Measurements from ENCODE around the gene PPP1CA.
A peak's percentile ranks its signal among the peaks of the same experiment; 100 is the strongest.
"Not testable (repeated sequence)": the region's sequence is repeated elsewhere in the genome, so short reads cannot be mapped to it uniquely, and the experiment has no call there.

The PPP1CA gene

GRCh38 chr11:67431346-67432249, 29.9 kb upstream of the PPP1CA start:
- peaks cover 67% of the 10 kb centered on the region for H3K36me3 ChIP-seq
- no peaks in the 10 kb centered on the region for H3K27me3 ChIP-seq
- TF ChIP-seq CTCF (IDR thresholded peaks at IDR 0.05) = no peak
- no peaks in the 10 kb centered on the region for H3K9me3 ChIP-seq
- no peak overlapping the region for H3K27ac ChIP-seq
- H3K4me1 ChIP-seq (ENCODE audit: control insufficient read depth in 1 of 2, insufficient read depth in 1 of 2, low read depth in 1 of 2, low read length in 1 of 2) = peaks cover 24 to 31% of the 10 kb centered on the region in 2 experiments
- no peak overlapping the region for H3K4me3 ChIP-seq (ENCODE audit: low read depth in 1 of 2, low read length in 1 of 2)

- H3K9me3 ChIP-seq = no peaks in the 10 kb centered on the region
- H3K27ac ChIP-seq = peak overlapping the region; percentile 81
- H3K4me3 ChIP-seq (ENCODE audit: low read depth in 1 of 2, low read length in 1 of 2) = peak overlapping the region in 1 of 2 experiments; percentile 74
- peaks cover 52% of the 10 kb centered on the region for H3K36me3 ChIP-seq
- H3K4me1 ChIP-seq (ENCODE audit: control insufficient read depth in 1 of 2, insufficient read depth in 1 of 2, low read depth in 1 of 2, low read length in 1 of 2) = peaks cover 18 to 25% of the 10 kb centered on the region in 2 experiments
- no peaks in the 10 kb centered on the region for H3K27me3 ChIP-seq
- no peak for TF ChIP-seq CTCF (IDR thresholded peaks at IDR 0.05)
Observed at GRCh38 chr11:67429722-67430121, 28.1 kb upstream of the PPP1CA start.

GRCh38 chr11:67429038-67429668, 27.5 kb upstream of the PPP1CA start:
- Histone ChIP-seq H3K4me1 (ENCODE audit: control insufficient read depth in 1 of 2, insufficient read depth in 1 of 2, low read depth in 1 of 2, low read length in 1 of 2) (peaks cover 18 to 25% of the 10 kb centered on the region in 2 experiments), H3K9me3 (no peaks in the 10 kb centered on the region), H3K4me3 (ENCODE audit: low read depth in 1 of 2, low read length in 1 of 2) (peak overlapping the region; percentile 74 to 78), H3K27ac (peak overlapping the region; percentile 81), H3K27me3 (no peaks in the 10 kb centered on the region), H3K36me3 (peaks cover 46% of the 10 kb centered on the region)
- no peak for TF ChIP-seq CTCF (IDR thresholded peaks at IDR 0.05)

GRCh38 chr11:67428052-67429001, 26.7 kb upstream of the PPP1CA start, which contains the start of gene RPS6KB2:
RPS6KB2 (plus strand) TSS chr11:67428494; CDS start chr11:67428546, 52 bp downstream.
- peaks cover 18 to 25% of the 10 kb centered on the region in 2 experiments for H3K4me1 ChIP-seq (ENCODE audit: control insufficient read depth in 1 of 2, insufficient read depth in 1 of 2, low read depth in 1 of 2, low read length in 1 of 2)
- peak within 1 kb of the TSS; percentile 81 for H3K27ac ChIP-seq
- H3K4me3 ChIP-seq (ENCODE audit: low read depth in 1 of 2, low read length in 1 of 2) = peak within 1 kb of the TSS; percentile 74 to 78
- TF ChIP-seq CTCF (IDR thresholded peaks at IDR 0.05) = peak; percentile 40
- H3K27me3 ChIP-seq = no peaks in the 10 kb centered on the region
- H3K9me3 ChIP-seq = no peaks in the 10 kb centered on the region
- H3K36me3 ChIP-seq = peaks cover 38% of the 10 kb centered on the region

- H3K4me1 ChIP-seq (ENCODE audit: control insufficient read depth in 1 of 2, insufficient read depth in 1 of 2, low read depth in 1 of 2, low read length in 1 of 2) = peaks cover 18 to 25% of the 10 kb centered on the region in 2 experiments
- H3K9me3 ChIP-seq, H3K27me3 ChIP-seq: not testable (repeated sequence)
- H3K27ac ChIP-seq = peak overlapping the region; percentile 81
- peaks cover 29% of the 10 kb centered on the region for H3K36me3 ChIP-seq
- peak overlapping the region; percentile 74 to 78 for H3K4me3 ChIP-seq (ENCODE audit: low read depth in 1 of 2, low read length in 1 of 2)
Observed at GRCh38 chr11:67427364-67427859, 25.8 kb upstream of the PPP1CA start.
